Neural cell (in vitro differentiated cells): ENCODE data around the gene YWHAG. TPM values are rescaled to one million over a fixed set of nuclear protein-coding genes. Genes with fewer than 3 reads are reported as not detected.

ENCODE experiments used
- H2AFZ ChIP-seq: fragments of 200-600, 300-800 bp; sonication (generic), shearing (Covaris generic); 2 replicates; pipeline ENCODE4 v1.6.0; 2014; ENCODE audit warnings: low read depth, mild to moderate bottlenecking, antibody characterized with exemption, low read length, moderate library complexity
- H3F3A ChIP-seq: fragments of 200-600 bp; shearing (Covaris generic); 2 replicates; pipeline ENCODE4 v1.6.1; 2016; ENCODE audit warnings: mild to moderate bottlenecking, moderate library complexity, mixed read lengths, antibody characterized with exemption, low read length; ENCODE audit not compliant: insufficient read depth, poor library complexity, severe bottlenecking
- H3K27ac ChIP-seq: fragments of 200-600, 300-800 bp; sonication (generic), shearing (Covaris generic); 2 replicates; pipeline ENCODE4 v1.5.1; 2014; ENCODE audit warnings: mild to moderate bottlenecking, low read length, moderate library complexity
- H3K27me3 ChIP-seq: fragments of 300-800, 200-600 bp; sonication (generic), shearing (Covaris generic); 2 replicates; pipeline ENCODE4 v1.6.0; 2014; ENCODE audit warnings: mild to moderate bottlenecking, low read depth, low read length, moderate library complexity; ENCODE audit not compliant: insufficient read depth
- H3K36me3 ChIP-seq: fragments of 300-800, 200-600 bp; sonication (generic), shearing (Covaris generic); 2 replicates; pipeline ENCODE4 v1.5.1; 2014; ENCODE audit warnings: mild to moderate bottlenecking, antibody characterized with exemption, low read length, moderate library complexity; ENCODE audit not compliant: insufficient read depth
- H3K4me2 ChIP-seq: fragments of 300-800, 200-600 bp; sonication (generic), shearing (Covaris generic); 2 replicates; pipeline ENCODE4 v1.6.0; 2014; ENCODE audit warnings: mild to moderate bottlenecking, low read length
- H3K4me3 ChIP-seq: fragments of 300-800, 200-600 bp; sonication (generic), shearing (Covaris generic); 2 replicates; pipeline ENCODE4 v1.5.1; 2014; ENCODE audit warnings: mild to moderate bottlenecking, low read length, moderate library complexity
- H3K79me2 ChIP-seq: fragments of 200-600 bp; shearing (Covaris generic); replicated peaks from 2 replicates; pipeline ENCODE4 v1.6.0; 2014; ENCODE audit warnings: mild to moderate bottlenecking, low read length, moderate library complexity; ENCODE audit not compliant: insufficient read depth
- H3K9ac ChIP-seq: fragments of 300-800, 200-600 bp; sonication (generic), shearing (Covaris generic); 2 replicates; pipeline ENCODE4 v1.6.1; 2016; ENCODE audit warnings: mild to moderate bottlenecking, low read length, mixed read lengths
- H3K9me2 ChIP-seq: fragments of 200-600 bp; shearing (Covaris generic); 2 replicates; pipeline ENCODE4 v1.6.1; 2016; ENCODE audit warnings: mild to moderate bottlenecking, low read length, mixed read lengths; ENCODE audit not compliant: insufficient read depth
- H3K9me3 ChIP-seq: fragments of 200-600, 300-800 bp; sonication (generic), shearing (Covaris generic); 2 replicates; pipeline ENCODE4 v1.6.1; 2016; ENCODE audit warnings: mild to moderate bottlenecking, mixed run types, low read length, moderate library complexity, mixed read lengths
- H4K20me1 ChIP-seq: fragments of 200-600 bp; shearing (Covaris generic); 2 replicates; pipeline ENCODE4 v1.6.1; 2016; ENCODE audit warnings: mild to moderate bottlenecking, mixed run types; ENCODE audit not compliant: insufficient read depth
- EP300 ChIP-seq: fragments of 450-650 bp; conservative IDR thresholded peaks from 2 replicates; pipeline ENCODE4 v1.6.1; 2014; ENCODE audit warnings: antibody characterized with exemption, mild to moderate bottlenecking, moderate library complexity; ENCODE audit not compliant: poor library complexity, severe bottlenecking
- EZH2 ChIP-seq: fragments of 200-600, 300-800 bp; shearing (Covaris generic), sonication (generic); IDR thresholded peaks from 2 replicates; pipeline ENCODE4 v1.6.1; 2014; ENCODE audit warnings: antibody characterized with exemption, low read length, borderline replicate concordance, mild to moderate bottlenecking; ENCODE audit not compliant: insufficient read depth, poor library complexity, severe bottlenecking
- MXI1 ChIP-seq: fragments of 450-650 bp; conservative IDR thresholded peaks from 2 replicates; pipeline ENCODE4 v1.6.1; 2014; ENCODE audit warnings: antibody characterized with exemption, mild to moderate bottlenecking; ENCODE audit not compliant: poor library complexity, severe bottlenecking
- POLR2AphosphoS5 ChIP-seq: IDR thresholded peaks from 2 replicates; pipeline ENCODE4 v1.6.1; 2012
- RAD21 ChIP-seq: fragments of 450-650 bp; conservative IDR thresholded peaks from 2 replicates; pipeline ENCODE4 v1.6.1; 2014; ENCODE audit warnings: antibody characterized with exemption, mild to moderate bottlenecking, moderate library complexity
- SMC3 ChIP-seq: fragments of 450-650 bp; conservative IDR thresholded peaks from 2 replicates; pipeline ENCODE4 v1.6.1; 2014; ENCODE audit warnings: antibody characterized with exemption, mild to moderate bottlenecking, moderate library complexity; ENCODE audit not compliant: poor library complexity
- TAF1 ChIP-seq: IDR thresholded peaks from 2 replicates; pipeline ENCODE4 v1.6.1; 2012; ENCODE audit warnings: low read depth
- polyA plus RNA-seq: library from polyadenylated mRNA; depleted of rRNA; stranded (reverse); fragments of >200 nt; gene quantifications from 2 replicates; pipeline ENCODE4 v1.2.3, GENCODE V29; 2014
- TF ChIP-seq, protein P1 (sequence below): fragments of 450-650 bp; IDR thresholded peaks from 2 replicates; pipeline ENCODE4 v1.5.1; 2014; ENCODE audit warnings: antibody characterized with exemption, mild to moderate bottlenecking, moderate library complexity; ENCODE audit not compliant: poor library complexity, severe bottlenecking
- TF ChIP-seq, protein P2 (sequence below): IDR thresholded peaks from 2 replicates; pipeline ENCODE4 v1.6.1; 2012; ENCODE audit warnings: borderline replicate concordance

The YWHAG gene
- polyA plus RNA-seq, 1 donor from 2014 or later = 284 TPM

DNA sequence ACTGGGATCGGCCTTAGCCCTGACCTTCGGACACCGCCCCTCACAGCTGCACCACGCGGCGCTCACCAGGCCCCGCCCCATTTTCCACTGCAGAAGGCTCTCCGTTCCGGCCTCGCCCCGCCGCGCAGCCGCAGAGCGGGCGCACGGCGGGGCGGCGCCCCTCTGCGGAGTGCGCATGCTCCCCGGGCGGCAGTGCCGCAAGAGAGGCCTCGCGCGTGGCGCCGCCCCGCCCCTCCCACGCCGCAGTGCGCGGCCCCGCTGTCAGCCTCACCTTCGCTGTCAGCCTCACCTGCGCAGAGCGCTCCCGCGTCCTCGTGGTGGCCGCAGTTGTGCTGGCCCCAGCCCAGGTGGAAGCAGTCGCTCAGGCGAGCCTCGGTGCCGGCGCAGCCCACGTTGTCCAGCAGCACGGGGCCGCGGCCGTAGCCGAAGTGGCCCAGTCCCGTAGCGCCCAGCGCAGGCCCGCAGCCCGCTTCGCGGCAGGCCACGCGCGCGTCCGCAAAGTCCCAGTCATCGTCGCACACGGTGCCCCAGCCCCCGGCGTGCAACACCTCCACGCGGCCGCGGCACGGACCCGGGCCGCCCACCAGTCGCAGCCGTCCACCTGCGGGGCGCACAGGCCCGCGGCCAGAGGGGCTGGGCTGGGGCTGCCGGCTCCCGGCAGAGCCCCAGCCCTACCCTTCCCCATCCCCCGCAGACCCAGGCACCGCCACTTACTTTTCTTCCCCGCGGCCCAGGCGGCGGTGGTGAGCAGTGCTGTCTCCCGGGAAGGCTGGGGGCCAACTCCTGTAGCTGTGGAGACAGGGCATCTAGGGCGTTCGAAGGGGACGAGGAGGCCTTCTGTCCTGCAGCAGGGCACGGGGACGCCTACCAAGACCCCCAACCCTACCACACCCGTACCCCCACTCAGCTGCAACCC lies 34.6 kb upstream of the YWHAG start:
- Histone ChIP-seq H3K9ac (peak overlapping the region; percentile 78), H2AFZ (peak overlapping the region; percentile 83), H3K79me2 (no peaks in the 10 kb centered on the region), H3K4me3 (peak overlapping the region; percentile 85), H3K9me2 (no peaks in the 10 kb centered on the region), H4K20me1 (no peaks in the 10 kb centered on the region), H3K4me2 (peak overlapping the region; percentile 76), H3K27ac (peak overlapping the region; percentile 28), H3K27me3 (no peaks in the 10 kb centered on the region), H3K36me3 (no peaks in the 10 kb centered on the region), H3F3A (no peaks in the 10 kb centered on the region), H3K9me3 (no peaks in the 10 kb centered on the region)
- TF ChIP-seq, protein P1, sequence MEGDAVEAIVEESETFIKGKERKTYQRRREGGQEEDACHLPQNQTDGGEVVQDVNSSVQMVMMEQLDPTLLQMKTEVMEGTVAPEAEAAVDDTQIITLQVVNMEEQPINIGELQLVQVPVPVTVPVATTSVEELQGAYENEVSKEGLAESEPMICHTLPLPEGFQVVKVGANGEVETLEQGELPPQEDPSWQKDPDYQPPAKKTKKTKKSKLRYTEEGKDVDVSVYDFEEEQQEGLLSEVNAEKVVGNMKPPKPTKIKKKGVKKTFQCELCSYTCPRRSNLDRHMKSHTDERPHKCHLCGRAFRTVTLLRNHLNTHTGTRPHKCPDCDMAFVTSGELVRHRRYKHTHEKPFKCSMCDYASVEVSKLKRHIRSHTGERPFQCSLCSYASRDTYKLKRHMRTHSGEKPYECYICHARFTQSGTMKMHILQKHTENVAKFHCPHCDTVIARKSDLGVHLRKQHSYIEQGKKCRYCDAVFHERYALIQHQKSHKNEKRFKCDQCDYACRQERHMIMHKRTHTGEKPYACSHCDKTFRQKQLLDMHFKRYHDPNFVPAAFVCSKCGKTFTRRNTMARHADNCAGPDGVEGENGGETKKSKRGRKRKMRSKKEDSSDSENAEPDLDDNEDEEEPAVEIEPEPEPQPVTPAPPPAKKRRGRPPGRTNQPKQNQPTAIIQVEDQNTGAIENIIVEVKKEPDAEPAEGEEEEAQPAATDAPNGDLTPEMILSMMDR = no peak
- TF ChIP-seq EP300 = peak; percentile 52
- no peak for TF ChIP-seq EZH2
- TF ChIP-seq MXI1 = peak; percentile 91
- peak; percentile 94 for TF ChIP-seq POLR2AphosphoS5
- TF ChIP-seq RAD21 = no peak
- peak; percentile 58 for TF ChIP-seq TAF1
- peak; percentile 45 for TF ChIP-seq SMC3
- TF ChIP-seq, protein P2, sequence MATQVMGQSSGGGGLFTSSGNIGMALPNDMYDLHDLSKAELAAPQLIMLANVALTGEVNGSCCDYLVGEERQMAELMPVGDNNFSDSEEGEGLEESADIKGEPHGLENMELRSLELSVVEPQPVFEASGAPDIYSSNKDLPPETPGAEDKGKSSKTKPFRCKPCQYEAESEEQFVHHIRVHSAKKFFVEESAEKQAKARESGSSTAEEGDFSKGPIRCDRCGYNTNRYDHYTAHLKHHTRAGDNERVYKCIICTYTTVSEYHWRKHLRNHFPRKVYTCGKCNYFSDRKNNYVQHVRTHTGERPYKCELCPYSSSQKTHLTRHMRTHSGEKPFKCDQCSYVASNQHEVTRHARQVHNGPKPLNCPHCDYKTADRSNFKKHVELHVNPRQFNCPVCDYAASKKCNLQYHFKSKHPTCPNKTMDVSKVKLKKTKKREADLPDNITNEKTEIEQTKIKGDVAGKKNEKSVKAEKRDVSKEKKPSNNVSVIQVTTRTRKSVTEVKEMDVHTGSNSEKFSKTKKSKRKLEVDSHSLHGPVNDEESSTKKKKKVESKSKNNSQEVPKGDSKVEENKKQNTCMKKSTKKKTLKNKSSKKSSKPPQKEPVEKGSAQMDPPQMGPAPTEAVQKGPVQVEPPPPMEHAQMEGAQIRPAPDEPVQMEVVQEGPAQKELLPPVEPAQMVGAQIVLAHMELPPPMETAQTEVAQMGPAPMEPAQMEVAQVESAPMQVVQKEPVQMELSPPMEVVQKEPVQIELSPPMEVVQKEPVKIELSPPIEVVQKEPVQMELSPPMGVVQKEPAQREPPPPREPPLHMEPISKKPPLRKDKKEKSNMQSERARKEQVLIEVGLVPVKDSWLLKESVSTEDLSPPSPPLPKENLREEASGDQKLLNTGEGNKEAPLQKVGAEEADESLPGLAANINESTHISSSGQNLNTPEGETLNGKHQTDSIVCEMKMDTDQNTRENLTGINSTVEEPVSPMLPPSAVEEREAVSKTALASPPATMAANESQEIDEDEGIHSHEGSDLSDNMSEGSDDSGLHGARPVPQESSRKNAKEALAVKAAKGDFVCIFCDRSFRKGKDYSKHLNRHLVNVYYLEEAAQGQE = peak; percentile 19

DNA sequence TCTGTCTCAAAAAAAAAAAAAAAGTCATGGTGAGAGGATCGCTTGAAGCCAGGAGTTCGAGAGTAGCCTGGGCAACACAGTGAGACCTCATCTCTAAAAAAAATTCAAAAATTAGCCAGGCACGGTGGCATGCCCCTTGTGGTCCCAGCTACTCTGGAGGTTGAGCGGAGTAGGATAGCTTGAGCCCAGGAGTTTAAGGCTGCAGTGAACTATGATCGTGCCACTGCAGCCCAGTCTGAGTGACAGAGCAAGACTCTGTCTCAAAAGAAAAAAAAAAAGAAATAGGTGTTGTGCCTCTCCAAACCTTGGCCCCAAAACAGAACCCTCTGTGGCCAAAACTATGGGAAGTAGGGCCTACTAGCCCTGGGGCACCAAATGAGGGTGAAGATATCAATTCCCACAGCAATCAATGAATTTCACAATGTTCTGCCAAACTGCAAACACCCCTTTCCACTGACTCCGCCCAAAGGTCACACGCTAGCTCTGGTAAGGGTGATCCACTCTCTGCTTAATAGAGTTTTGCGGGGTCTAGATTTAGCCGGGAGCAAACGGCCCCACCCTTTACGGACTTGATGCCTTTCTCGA lies 33.8 kb upstream of the YWHAG start:
- Histone ChIP-seq H3K4me2 (peak overlapping the region; percentile 76), H3K9me3 (no peaks in the 10 kb centered on the region), H3K4me3 (peak overlapping the region; percentile 85), H3K9ac (peak overlapping the region; percentile 78), H3K36me3 (no peaks in the 10 kb centered on the region), H2AFZ (peak overlapping the region; percentile 76), H3K9me2 (no peaks in the 10 kb centered on the region), H4K20me1 (no peaks in the 10 kb centered on the region), H3K79me2 (no peaks in the 10 kb centered on the region), H3F3A (no peaks in the 10 kb centered on the region), H3K27me3 (no peaks in the 10 kb centered on the region), H3K27ac (no peak overlapping the region)
- TF ChIP-seq EP300 = no peak
- TF ChIP-seq, protein P2 = no peak
- no peak for TF ChIP-seq TAF1
- TF ChIP-seq POLR2AphosphoS5 = no peak
- TF ChIP-seq, protein P1 = no peak
- TF ChIP-seq EZH2 = no peak
- TF ChIP-seq RAD21 = no peak
- TF ChIP-seq MXI1 = no peak
- TF ChIP-seq SMC3 = no peak
